ENCODE data around the gene NDUFAF2.
"Not testable (repeated sequence)": the region's sequence is repeated elsewhere in the genome, so short reads cannot be mapped to it uniquely, and the experiment has no call there.

The NDUFAF2 gene

GRCh38 chr5:61171479-61171878, 226.5 kb downstream of the NDUFAF2 start:
- no peak for DNase-seq

GRCh38 chr5:61176631-61177030, 231.6 kb downstream of the NDUFAF2 start:
- DNase-seq: no peak

- no peak for DNase-seq
Observed at GRCh38 chr5:61177070-61177469, 232.1 kb downstream of the NDUFAF2 start.

GRCh38 chr5:61177716-61178115, 232.7 kb downstream of the NDUFAF2 start:
- peak in 6 of 58 donors; percentile 1 to 29 (median 3) for DNase-seq

GRCh38 chr5:61178702-61179101, 233.7 kb downstream of the NDUFAF2 start:
- DNase-seq: no peak

- no peak for DNase-seq
Observed at GRCh38 chr5:61180886-61181285, 235.9 kb downstream of the NDUFAF2 start.

- DNase-seq: no peak
Observed at GRCh38 chr5:61182449-61182848, 237.4 kb downstream of the NDUFAF2 start.

- no peak for DNase-seq
Observed at GRCh38 chr5:61183538-61183937, 238.5 kb downstream of the NDUFAF2 start.

- no peak for DNase-seq
Observed at GRCh38 chr5:61184708-61185107, 239.7 kb downstream of the NDUFAF2 start.

- no peak for DNase-seq
Observed at GRCh38 chr5:61186634-61187033, 241.6 kb downstream of the NDUFAF2 start.

GRCh38 chr5:61187352-61187751, 242.3 kb downstream of the NDUFAF2 start:
- not testable (repeated sequence) for DNase-seq

- DNase-seq: not testable (repeated sequence)
Observed at GRCh38 chr5:61187826-61188225, 242.8 kb downstream of the NDUFAF2 start.

GRCh38 chr5:61198606-61199005, 253.6 kb downstream of the NDUFAF2 start:
- no peak for DNase-seq

GRCh38 chr5:61200582-61201155, 255.7 kb downstream of the NDUFAF2 start:
- DNase-seq: no peak

GRCh38 chr5:61202213-61202612, 257.2 kb downstream of the NDUFAF2 start:
- DNase-seq: no peak
